NOMO-1 treated with DMSO at 0.1 percent for 48 hours (cell line): ENCODE data around the gene MRPL52.

Experiments
- DNase-seq: peaks from one replicate; lab custom pipeline; 2025; ENCODE audit not compliant: unreplicated experiment; lab: John Stamatoyannopoulos, UW

The MRPL52 gene

DNA sequence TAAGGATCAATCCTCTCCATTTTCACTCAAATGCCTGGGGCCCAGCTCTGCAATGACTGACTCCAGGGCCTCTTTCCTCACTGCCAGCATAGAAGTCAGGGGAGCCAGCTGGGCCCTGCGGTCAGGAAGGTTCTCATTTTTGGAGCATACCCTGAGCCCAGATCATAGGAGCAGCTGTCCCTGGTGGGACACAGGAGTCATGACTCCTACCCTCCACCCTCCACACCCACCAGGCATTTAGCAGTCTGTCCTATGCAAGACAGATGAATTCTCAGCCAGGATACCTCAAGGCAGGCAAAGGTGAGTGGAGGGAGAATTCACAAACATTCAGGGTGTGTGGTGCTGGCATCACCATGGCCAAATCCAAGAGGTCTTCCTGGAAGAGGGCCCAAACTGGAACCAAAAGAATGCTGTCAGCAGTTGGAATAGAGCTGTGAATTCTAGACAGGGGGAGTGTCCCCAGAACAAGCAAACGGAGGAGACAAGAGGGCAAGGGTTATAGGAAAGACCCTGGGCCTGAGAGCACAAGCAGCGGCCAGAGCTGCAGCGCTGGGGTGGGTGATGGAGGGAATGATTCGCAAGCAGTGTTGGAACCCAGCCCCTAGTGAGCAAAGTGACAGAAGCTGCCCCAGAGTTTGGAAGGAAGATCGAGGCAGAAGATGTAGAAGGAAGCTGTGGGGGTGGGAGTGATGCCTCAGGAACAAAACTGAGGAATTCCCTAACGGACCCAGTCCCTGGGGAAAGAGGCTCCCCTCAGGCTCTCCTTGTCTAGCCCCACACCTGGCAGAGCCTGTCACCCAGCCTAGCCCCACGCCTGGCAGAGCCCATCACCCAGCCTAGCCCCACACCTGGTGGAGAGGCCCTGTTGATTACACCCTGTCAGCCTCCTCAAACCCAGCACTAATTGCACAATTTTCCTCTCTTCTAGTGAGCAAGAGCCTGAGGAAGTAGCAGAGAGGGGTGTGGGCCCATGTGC is 48.9 kb downstream of the MRPL52 start:
- DNase-seq, result no peak

DNA sequence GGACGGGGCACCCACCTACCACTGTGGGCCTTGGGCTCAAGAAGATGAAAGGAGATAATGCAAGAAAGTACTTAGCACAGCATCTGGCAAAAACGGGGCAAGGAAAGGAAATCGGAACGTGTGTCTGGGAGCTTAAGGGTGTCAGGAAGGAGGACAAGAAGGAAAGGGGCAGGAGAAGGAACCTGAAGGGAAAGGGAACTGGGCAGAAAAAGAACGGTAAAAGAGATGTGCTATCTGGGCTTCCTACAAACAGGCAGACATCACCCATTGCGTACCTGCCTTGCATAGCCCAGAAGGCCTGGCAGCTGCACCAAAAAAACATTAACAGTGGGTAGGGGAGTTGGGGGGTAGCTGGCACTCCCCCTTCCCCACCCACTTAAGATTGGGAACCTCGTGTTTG is 52.4 kb downstream of the MRPL52 start:
- no peak for DNase-seq

DNA sequence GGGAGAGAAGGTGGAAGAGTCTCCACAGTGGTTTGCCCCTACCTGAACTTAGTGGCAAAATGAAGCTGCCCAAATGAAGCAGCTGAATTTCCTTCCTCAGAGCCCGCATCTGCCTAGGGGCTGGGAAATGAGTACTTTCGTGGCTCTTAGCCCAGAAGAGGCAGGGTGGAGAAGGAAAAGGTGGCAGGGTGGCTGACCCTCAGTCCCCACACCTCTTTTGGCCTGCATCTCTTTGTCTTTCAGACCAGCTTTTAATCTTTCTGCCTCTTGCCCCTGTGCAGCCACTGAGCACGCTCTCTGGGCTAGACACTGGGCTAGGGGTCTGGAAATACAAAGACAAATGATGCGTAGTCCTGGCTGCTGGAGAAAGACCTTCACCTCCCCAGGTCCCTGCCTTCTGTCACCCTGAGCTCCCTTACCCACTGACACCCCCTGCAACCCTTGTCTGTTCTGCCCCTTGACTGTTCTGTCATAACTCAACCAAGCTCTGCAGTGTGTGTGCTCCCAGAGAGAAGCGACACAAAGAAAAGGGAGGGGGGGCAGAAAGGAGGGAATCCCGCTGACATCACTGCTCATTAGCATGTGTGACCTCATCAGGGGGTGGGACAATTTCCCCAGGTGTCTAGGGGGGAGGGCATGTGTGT is 53.0 kb downstream of the MRPL52 start:
- no peak for DNase-seq

DNA sequence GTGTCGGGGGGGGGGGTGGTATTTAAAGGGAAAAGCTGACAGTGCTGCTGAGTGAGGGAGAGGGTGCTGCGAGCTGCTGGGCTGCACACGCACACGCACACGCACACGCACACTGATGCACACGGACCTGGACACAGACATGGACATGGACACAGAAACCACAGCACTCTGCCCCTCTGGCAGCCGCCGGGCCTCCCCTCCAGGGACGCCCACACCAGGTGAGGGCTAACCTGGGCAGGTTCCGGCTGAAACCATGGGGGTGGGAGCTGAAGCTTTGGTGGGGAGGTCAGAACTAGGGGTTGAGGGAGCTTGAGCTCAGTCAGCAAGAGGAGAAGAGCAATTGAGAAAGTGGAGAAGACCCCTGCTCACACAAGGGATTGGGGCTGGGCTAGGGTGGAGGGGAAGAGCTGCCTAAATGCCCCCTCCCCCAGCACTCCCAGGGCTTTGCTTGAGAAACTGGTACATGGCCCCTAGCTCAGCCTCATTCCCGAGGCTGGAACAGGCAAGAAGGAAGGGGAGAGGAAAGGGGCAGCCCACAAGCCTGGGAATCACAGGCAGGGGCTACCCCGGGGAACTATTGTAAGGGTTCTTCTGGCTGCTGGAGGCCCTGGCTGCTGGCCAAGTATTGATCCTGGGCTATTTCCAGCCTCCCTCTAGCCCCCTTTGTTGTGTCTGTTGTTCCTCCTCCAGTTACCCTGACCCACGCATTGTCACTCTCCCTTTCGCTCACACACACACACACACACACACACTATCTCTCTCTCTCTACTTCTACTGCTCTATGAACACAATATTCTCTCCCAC is 53.7 kb downstream of the MRPL52 start, which contains the start of gene REM2:
REM2 (plus strand) TSS at position 50 of the 804 bp plus-strand sequence; CDS start at position 116, 66 bp downstream.
- DNase-seq, result no peak

DNA sequence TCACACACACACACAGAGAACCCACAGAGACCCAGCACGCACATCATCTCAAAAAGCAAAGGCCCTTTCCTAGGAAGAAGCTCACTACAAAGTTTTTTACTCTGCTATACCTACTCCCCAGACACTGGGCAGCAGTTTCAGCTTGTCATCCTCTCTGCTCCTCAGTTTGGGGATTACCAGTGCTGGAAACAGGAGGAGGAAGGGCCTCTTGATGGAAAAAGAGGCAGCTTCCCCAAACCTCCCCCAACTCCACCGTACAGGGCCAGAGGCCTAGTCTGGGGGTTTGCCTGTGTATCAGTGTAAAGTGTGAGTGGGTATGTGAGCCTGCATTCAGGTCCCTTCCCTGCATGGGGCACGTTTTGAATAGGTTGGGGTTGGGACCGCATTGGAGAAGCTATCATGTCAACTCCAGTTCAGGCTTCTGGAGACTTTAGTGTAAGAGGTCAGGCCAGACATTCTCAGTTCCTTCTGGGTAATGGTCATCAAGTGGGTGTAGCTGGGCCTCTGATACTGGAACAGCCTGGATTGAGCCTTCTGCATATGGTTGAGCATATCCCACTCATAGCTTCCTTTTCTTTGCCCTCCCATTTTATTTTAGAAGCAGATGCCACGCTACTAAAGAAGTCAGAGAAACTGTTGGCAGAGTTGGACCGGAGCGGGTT is 54.5 kb downstream of the MRPL52 start:
- no peak for DNase-seq
